HG03460 (cell line): ENCODE data around the gene PDXDC1.
"Not testable (repeated sequence)": the region's sequence is repeated elsewhere in the genome, so short reads cannot be mapped to it uniquely, and the experiment has no call there.

Experiments
- ATAC-seq: cut with Tn5 transposase; IDR thresholded peaks from one replicate; pipeline ENCODE4 v1.9.1; 2021; ENCODE audit not compliant: unreplicated experiment

Gene PDXDC1

DNA sequence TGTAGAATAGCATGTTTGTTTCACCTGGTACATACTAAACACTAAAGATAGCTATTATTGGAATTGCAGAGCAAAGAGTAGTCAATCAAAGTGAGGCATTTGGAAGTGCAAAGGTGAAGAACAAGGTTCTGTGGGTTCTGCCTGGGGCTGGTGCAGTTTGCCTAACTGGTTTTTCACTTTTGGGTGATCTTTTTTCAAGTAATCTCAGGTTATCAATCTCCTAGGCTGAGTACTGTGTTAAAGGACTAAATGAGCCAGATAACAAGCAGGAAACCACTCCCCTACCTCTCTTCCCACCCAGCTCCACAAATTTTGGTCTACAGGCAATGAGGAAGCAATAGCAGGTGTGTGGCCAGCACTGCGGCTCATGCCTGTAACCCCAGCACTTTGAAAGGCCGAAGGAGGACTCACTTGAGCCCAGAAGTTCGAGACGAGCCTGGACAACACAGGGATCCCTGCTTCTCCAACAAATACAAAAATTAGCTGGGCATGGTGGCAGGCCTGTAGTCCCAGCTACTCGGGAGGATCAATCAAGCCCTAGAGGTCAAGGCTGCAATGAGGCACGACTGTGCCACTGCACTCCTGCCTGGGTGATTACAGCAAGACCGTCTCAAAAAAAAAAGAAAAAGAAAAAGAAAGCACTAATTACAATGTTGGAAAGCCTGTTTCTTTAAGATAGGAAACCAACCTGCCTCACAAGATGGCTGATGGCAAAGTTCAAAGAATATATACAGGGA, 83.0 kb downstream of the PDXDC1 start:
- no peak for ATAC-seq

DNA sequence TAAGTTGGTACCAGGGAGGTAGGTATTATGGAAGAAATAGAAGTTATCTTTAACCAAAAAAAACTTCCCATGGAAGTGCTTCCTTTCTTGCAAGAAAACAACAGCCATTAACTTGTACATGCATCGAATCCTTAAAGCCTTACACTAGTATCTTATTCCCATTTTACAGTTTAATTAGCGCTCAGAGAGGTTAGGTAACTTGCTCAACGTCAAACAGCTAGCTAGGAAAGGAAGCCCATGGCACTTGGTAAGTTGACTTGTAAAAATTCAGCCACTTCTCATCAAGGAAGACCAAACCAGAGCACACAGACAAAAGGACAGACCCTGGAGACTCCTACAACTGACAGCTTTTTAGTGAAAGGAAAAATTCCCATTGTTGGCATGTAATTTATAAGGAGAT, 84.5 kb downstream of the PDXDC1 start:
- ATAC-seq: no peak

DNA sequence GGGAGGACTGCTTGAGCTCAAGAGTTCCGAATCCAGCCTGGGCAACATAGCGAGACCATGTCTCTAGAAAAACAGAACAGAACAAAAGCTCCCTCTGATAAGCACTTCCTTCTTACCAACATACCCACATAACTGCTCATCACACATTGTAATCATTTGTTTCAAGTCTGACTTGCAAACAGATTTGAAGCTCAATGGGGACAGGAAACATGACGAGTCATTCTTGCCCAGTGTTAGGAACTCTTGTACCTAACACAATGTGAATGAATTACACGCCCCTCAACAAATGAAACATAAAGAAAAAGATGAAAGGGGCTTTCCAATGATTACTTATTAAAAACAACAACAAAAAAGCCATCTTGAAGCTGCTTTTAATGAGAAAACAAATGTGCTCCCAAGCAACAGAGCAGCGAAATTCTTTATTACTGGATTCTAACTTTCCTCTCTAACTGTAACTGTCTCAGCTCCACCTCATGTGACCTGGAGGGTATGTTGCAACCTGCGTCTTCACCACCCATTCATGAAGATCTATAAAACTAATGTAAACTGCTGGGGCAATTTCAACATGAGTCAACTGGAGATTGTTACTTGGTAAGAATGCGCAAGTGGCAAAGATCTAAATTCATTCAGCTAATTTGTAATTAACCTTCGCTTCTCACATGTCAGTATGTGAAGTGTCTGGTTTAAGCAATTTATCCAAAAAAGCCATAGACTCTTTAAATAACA, 87.4 kb downstream of the PDXDC1 start:
- not testable (repeated sequence) for ATAC-seq

DNA sequence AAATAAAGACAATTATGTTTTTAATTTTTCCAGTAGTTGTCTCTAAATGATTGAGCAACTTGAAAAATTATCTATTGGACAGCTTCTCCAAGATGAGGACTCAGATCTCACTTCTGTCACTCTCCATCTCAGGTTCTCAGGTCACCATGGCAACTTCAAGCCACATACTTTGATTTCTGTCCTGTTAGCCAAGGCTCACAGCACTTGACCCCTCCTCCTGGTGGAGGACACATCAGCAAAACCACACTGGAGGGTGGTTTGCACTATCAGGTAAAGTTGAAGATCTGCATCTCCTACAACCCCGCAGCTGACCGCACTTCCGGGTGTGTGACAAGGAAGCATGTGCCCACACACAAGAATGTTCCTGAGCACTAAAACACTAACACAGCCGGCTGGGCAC, 91.1 kb downstream of the PDXDC1 start:
- ATAC-seq: not testable (repeated sequence)

DNA sequence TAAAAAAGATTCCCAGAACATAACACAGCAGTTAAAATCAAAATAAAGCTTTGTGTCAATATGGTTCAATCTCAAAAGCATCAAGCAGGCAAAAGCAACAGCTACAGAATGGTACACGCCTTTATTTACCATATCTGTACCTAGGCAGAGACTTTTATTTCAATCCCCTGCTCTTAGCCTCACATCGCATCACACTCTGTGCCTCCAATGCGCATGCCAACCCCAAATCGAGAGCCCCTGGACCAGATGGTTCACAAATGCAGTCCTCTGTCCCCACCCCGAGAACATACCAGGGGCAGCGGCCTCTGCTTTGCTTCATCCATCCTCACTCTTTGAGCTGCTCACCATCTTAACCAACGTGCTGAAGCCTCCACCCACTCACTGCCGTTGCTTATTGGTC, 91.9 kb downstream of the PDXDC1 start:
- not testable (repeated sequence) for ATAC-seq

DNA sequence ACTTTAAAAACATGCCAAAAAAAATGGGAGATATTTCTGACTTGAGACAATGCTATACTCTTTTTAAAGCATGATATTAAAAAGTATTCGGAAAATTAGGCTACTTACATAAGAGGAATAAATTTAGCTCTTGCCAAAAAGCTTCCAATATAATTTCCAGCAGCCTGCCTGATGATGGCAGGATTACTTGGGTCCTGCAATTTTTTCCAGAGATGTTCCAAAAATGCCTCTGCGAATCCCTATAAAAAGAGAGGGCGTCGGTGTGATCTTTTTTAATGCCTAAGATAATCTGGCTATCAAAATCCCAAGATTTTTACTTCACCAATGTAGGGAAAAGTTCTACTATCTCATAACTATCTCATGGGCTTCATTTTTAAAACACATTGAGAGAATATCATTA, 96.2 kb downstream of the PDXDC1 start:
- not testable (repeated sequence) for ATAC-seq

DNA sequence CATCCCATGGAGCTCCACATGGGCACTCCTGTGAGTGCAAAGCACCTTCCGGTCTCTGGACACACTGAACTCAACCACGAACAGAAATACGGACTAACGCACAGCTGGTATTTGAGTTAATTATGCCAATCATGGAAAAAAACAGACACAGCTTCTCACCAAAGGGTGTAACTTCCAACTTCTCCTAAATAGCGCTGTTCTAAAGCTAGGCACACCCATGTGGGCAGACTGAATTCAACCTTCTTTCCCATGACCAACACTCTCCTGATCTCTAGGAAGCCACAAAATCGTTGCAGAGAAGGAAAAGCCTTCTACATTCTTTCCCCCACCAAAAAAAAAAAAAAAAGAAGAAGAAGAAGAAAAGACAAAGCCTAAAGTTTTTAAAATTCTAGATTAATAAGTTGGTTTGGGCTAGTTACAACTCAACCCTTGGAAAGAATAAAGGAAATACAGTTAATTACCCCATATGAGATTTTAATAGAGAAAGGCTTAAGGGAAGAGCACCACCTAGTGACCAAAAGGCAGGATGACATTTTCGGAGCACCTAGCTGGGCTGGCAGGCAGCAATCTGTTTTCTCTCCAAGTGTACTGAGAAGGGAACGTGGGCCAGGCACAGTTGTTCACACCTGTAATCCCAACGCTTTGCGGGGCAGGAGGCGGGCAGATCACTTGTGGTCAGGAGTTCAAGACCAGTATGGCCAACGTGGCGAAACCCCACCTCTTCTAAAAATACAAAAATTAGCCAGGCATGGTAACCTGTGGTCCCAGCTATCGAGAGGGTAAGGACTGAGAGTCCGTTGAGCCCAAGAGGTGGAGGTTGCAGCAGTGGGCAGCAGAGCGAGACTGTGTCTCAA, 97.3 kb downstream of the PDXDC1 start:
- ATAC-seq: not testable (repeated sequence)

DNA sequence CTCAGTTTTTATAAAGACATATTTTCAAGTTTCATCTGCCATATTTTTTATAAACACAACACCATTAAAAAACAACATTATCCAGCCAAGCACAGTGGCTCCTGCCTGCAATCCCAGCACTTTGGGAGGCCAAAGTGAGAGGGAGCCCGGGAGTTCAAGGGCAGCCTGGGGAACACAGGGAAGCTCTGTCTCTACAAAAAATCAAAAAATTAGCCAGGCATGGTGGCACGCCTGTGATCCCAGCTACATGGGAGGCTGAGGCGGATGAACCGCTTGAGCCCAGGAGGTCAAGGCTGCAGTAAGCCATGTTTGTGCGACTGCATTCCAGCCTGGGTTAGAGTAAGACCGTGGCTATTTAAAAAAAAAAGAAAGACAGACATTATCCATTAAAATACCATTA, 98.3 kb downstream of the PDXDC1 start:
- ATAC-seq: no peak

DNA sequence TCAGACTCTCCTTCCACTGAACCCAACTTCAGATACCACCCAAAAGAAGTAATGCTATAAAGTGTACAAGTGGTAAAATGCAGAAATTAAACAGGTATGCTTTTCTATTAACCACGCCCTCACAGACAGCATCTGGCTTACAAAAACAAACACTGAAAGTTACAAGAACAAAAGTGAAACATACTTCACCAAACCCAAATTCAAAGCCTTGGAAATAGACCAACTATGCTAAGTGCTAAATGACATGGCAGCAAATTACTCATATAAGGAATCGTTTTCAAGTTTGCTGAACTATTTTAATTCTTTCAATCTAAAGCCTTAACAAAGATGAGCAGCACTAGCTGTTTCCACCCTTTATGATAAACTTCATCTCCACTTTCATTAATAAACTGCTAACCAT, 101.3 kb downstream of the PDXDC1 start:
- ATAC-seq: not testable (repeated sequence)

DNA sequence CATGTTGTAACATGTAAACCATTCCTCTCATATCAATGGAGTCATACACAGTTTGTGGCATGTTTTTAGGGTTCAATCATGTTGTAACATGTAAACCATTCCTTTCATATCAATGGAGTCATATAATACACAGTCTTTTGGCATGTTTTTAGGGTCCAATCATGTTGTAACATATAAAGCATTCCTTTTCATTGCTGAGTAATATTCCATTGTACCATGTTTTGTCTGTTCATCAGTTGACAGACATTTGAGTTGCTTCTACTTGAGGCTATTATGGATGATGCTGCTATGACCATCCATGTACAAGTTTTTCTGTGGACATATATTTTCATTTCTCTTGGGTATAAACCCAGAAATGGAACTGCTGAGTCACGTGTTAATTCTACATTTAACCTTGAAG, 106.1 kb downstream of the PDXDC1 start:
- not testable (repeated sequence) for ATAC-seq

DNA sequence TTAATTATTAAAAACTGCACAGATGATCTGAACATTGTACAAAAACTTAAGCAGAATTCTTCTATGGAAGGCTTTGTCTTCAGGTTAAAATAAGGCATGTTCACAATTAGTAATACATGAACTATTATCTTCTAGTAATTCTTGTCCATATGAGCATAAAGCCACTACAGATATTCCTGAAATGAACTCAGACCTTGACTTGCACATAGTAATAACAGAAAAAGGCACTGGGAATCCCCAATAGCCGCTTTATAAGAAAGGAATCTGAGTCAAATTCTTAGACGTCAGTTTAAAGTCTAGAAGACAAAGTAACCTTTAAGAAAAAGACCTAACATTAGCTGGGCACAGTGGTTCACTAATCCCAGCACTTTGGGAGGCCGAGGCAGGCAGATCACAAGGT, 108.0 kb downstream of the PDXDC1 start:
- ATAC-seq: not testable (repeated sequence)

DNA sequence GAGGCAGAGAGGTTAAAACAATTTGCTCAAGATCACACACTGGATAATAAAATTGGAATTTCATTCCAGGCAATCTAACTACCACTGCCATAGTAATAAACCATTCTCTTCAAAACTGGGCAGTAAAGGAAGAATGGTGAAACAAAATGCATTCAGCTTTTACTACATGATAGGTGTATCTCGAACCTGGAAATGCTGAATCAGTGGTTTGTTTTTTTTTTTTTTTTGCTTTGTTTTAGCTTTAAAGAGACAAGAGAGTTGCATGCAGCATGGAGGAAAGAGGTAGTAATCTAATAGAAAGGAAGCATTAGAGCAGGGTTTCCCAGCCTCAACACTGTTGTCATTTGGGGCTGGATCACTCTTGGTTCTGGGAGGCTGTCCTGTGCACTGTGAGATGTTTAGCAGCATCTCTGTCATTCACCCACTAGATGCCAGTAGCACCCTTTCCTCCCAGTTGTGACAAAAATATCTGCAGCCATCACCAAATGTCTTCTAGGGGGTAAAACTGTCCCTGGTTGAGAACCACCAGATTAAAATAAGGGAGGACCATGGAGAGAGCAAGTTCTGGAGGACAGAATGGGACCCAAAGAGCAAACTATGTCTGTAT, 115.9 kb downstream of the PDXDC1 start:
- ATAC-seq: not testable (repeated sequence)

DNA sequence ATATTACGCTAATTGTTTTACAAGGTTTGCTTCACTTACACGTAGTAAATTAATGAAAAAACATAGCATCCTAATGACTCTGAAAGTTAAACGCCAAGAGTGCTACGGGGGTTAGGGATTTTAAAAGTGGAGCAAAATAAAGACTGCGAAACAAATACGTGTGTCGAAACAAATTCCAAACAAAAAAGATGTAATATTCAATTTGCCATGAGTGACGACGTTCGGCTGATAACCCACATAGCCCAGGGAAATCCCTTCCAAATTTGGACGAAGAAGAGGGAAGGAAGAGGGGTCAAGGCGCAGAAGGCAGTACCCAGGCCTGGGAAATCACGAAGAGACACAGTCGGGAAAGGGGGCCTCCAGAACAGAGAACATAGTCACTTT, 118.7 kb downstream of the PDXDC1 start:
- ATAC-seq: not testable (repeated sequence)

DNA sequence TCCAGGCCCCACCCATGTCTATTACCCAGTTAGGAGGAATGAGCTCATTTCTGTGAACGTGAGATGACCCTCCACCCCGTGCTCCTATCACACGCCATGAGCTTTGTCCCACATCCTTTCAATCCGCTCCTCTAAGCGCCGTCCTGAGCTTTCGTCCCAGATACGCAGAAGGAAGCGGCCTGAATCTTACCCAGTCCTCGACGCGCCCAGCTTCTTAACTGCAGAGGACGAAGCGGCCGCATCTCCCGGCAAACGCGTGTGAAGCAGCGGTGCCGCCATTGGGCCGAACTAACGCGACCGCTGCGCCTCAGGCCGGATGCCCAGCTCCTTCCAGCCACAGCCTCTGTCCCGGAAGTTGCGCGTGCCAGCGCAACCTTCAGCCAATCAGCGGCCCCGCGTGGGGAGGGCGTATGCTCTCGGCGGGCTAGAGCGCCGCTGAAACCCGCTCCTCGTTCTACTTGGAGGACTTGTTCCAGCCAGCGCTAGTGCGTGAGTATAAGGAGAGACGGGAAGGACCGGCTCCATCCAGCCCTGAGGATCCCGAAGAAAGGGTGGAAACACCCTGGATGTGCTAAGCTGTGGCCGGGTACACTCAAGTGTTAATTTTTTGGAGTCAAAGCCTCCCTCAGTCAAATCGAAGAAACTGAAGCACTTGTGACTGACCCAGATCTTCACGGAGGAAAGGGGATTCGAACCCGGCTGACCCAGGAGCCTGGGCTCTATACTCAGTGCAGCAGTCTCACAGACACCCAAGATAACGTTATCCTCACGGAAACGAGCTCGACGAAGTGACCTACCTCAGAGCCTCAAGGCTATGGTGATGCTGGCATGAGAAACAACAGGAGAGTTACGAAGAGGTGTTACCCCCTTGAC, 119.4 kb downstream of the PDXDC1 start, which contains the start of gene RRN3:
Gene RRN3, minus strand, starts transcription at position 318 of the 873 bp plus-strand sequence. Its CDS starts 39 bp downstream, at position 279.
- ATAC-seq: peak; percentile 97

DNA sequence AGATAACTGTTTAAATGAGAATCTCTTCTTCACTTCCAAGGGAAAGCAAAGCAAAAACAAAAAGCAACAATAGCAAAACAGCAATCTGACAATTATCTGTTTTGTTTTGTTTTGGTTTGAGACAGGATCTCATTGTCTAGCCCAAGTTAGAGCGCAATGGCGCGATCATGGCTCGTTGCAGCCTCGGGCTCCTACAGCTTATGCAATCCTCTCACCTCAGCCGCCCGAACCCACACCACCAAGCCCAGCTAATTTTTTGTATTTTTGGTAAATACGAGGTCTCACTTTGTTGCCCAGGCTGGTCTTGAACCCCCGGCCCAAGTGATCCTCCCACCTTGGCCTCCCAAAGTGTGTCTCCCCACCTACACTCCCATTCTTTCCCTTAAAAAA, 121.8 kb downstream of the PDXDC1 start:
- ATAC-seq: not testable (repeated sequence)

DNA sequence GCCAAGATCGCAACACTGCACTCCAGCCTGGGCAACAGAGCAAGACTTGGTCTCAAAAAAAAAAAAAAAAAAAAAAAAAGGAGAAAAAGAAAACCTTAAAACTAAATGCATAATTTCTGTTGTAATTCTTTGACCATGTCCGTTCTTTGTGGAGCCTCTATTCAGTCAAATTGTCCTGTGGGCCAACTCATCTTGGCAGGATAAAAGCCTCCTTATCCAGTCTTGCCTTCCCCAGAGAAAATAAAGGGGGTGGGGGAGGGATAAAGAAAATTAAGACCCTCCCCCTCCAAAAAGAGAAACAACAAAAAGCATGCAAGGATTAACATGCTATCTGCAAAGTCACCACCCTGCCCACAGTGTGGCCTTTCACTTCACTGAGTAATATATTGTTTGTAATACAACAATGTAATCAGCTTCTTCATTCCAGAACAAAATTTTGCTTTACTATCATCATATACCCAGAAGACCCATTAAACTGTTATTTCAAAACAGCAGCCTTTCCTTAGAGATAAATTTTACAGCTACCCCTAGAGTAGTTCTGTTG, 124.6 kb downstream of the PDXDC1 start:
- ATAC-seq: not testable (repeated sequence)

DNA sequence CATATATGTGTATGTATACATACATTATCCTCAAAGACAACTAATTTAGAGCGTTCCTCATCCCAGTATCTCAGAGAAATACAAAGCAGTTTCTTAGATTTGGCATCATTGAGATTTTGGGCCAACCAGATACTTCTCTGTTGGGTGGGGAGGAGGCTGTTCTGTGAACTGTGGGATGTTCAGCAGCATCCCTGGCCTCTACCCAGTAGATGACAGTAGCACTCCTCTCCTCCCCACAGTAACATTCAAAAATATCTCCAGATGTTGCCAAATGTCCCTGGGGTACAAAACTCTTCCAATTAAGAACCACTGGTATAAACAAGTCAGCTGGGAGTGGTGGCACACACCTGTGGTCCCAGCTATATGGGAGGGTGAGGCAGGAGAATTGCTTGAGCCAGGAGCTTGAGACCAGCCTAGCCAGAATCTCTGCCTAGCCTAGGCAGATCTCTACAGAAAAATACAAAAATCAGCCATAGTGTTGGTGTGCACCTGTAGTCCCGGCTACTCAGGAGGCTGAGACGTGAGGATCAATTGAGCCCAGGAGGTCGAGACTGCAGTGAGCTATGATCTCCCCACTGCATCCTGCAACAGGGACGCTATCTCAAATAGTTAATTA, 125.7 kb downstream of the PDXDC1 start:
- ATAC-seq: not testable (repeated sequence)

DNA sequence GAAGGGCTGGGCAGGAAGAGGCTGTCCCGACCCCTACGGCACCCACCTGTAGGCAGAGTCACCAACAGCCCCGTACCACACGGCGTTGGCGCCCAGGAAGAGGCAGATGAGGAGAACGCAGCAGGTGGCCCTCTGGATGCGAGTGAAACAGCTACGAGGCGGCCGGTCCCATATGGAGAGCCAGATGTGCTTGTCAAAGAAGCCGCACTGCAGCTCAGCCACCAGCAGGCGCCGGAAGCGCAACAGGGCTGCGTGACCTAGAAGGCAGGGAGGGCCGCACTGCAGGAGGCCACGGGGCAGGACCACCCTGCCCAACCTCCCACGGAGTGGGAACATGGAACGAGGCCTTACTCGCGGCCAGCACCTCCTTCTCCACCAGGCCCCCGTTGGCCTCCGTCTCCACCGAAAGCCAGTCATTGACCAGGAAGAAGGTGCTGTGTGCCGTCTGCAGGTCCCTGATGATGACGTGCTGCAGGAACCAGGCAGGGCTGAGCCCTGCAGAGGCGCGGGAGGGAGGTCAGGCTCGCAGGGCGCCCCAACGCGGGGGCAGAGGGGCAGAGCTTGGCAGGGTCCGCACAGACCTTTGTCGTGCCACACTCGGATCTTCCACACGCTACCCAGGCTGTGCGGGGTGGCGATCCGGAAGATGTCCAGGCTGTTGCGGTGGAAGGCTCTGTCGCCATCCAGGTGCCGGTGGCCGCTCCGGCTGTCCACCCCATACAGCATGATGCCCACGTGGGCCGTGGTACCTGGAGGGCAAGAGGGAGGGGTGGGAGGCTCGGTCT, 153.0 kb downstream of the PDXDC1 start:
- ATAC-seq: not testable (repeated sequence)
